Astrocyte (in vitro differentiated cells and primary cell): ENCODE results near the gene RNF123.

Experiments
- EZH2 ChIP-seq: IDR thresholded peaks from 2 replicates; pipeline ENCODE4 v1.6.1; 2012; ENCODE audit warnings: mild to moderate bottlenecking, low read length, inconsistent platforms; ENCODE audit not compliant: insufficient read depth
- TF ChIP-seq, protein P1 (sequence below): IDR thresholded peaks from 2 replicates; pipeline ENCODE4 v1.5.1; 2011; ENCODE audit warnings: low read depth, mild to moderate bottlenecking, inconsistent platforms, low read length, moderate library complexity; ENCODE audit not compliant: insufficient read depth

DNA sequence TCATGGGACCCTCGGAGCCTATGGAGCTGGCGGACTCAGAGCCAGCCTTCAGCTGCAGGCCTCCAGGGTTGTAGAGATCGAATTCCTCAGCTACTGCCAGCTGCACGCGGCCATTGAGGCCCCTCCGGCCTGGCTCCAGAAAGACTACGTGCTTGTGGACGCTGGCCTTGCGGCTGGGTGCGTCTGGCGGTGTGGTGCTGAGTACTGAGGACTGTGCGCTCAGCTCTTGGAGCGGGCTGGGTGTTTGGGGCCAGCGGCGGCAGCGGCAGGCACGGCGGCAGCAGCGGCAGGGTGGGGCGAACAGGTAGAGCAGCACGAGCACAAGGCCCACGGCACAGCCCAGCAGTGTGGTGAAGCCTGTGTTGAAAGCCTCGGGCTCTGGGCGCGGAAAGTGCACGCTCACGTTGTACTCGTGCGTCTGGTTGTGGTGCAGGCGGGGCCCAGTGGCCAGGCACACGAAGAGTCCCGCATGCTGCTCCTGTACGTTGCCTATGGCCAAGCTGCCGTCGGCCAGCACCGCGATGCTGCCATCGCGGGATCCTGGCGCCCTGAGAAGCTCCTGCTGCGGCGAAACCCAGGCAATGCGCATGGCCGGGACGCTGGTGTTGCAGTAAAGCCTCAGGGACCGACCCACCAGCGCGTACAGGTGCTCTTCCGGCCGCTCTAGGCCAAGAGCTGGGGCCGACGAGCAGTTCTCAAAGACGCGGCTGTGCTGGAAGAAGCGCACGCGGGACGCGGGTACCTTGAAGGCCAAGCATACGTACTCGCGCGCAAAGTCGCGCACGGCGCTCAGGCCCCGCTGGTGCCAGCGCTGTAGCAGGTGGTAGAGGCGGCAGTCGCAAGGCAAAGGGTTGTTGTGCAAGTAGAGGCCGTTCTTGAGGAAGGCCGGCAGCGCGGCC is 28.9 kb downstream of the RNF123 start:
- TF ChIP-seq, protein P1, sequence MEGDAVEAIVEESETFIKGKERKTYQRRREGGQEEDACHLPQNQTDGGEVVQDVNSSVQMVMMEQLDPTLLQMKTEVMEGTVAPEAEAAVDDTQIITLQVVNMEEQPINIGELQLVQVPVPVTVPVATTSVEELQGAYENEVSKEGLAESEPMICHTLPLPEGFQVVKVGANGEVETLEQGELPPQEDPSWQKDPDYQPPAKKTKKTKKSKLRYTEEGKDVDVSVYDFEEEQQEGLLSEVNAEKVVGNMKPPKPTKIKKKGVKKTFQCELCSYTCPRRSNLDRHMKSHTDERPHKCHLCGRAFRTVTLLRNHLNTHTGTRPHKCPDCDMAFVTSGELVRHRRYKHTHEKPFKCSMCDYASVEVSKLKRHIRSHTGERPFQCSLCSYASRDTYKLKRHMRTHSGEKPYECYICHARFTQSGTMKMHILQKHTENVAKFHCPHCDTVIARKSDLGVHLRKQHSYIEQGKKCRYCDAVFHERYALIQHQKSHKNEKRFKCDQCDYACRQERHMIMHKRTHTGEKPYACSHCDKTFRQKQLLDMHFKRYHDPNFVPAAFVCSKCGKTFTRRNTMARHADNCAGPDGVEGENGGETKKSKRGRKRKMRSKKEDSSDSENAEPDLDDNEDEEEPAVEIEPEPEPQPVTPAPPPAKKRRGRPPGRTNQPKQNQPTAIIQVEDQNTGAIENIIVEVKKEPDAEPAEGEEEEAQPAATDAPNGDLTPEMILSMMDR: no peak
- no peak for TF ChIP-seq EZH2
